Mucosa of descending colon (tissue), 3 donors: ENCODE results near the gene TMEM151A. TPM values are rescaled to one million over a fixed set of nuclear protein-coding genes. Genes with fewer than 3 reads are reported as not detected.

ENCODE experiments used
- ATAC-seq: fragments of 200-7000 bp; cut with Tn5 transposase; one replicate; pipeline ENCODE4 v1.9.1; 2020; ENCODE audit warnings: mild to moderate bottlenecking, moderate library complexity
- DNase-seq, 3 donors: peaks; one replicate each; pipeline ENCODE4 v3.0.0-alpha.2; 2020
- H3K36me3 ChIP-seq: fragments of 200-600 bp; one replicate; pipeline ENCODE4 v1.8.0; 2021; ENCODE audit warnings: low read depth, mild to moderate bottlenecking
- H3K4me1 ChIP-seq: fragments of 200-600 bp; one replicate; pipeline ENCODE4 v1.8.0; 2021; ENCODE audit warnings: low read depth, mild to moderate bottlenecking
- H3K4me3 ChIP-seq: fragments of 200-600 bp; one replicate; pipeline ENCODE4 v1.8.0; 2021; ENCODE audit warnings: mild to moderate bottlenecking
- H3K9me3 ChIP-seq: fragments of 200-600 bp; one replicate; pipeline ENCODE4 v1.8.0; 2021; ENCODE audit warnings: mild to moderate bottlenecking
- CTCF ChIP-seq: fragments of 200-600 bp; IDR thresholded peaks from one replicate; pipeline ENCODE4 v1.8.0; 2022; ENCODE audit warnings: antibody characterized with exemption, mild to moderate bottlenecking
- intact Hi-C, 2 donors: fragments of 100-400 bp; cut with DNase I in 1 of 2; cut with micrococcal nuclease in 1 of 2; formaldehyde crosslinking; loops; one replicate each; pipeline versions ENCODE4 v1.11.0 to v1.11.1; 2022; cut with DNase I, micrococcal nuclease
- total RNA-seq, 3 donors: library from RNA; stranded (reverse); fragmentation: NEBNext Ultra II Directional in 2 of 3; extraction: Animal tissue kit (Norgen Biotek cat#: 25700) in 2 of 3; gene quantifications; one replicate each; pipeline versions ENCODE4 v1.2.1 to v1.2.4, GENCODE V29; 2021 to 2023
- donor health status: DM: no; HTN: no; CAD: no; lungs with moderate emphysema.
- donor health status: DM: no; HTN: no; CAD: no.
- donor health status: DM: no; HTN: yes; CAD: no.

The TMEM151A gene
- total RNA-seq, 3 donors from 2014 or later: 0.17 to 0.38 (median 0.27) TPM

GRCh38 chr11:66335531-66336233 lies 44.0 kb downstream of the TMEM151A start:
- intact Hi-C loops: no loop called here
- Histone ChIP-seq H3K4me3 (peak overlapping the region; percentile 31), H3K36me3 (peaks cover 5% of the 10 kb centered on the region), H3K9me3 (no peaks in the 10 kb centered on the region), H3K4me1 (peaks cover 19% of the 10 kb centered on the region)
- peak in 2 of 3 donors; percentile 61 to 66 for DNase-seq
- ATAC-seq: peak; percentile 67
- no peak for TF ChIP-seq CTCF

GRCh38 chr11:66336234-66337102 lies 44.8 kb downstream of the TMEM151A start, which contains the start of gene RIN1:
Gene RIN1, minus strand, starts transcription at chr11:66336434. Its CDS starts 32 bp downstream, at chr11:66336402.
- ATAC-seq (peak; percentile 92), DNase-seq (peak; percentile 75 to 82 (median 76))
- Histone ChIP-seq H3K4me1 (peaks cover 19% of the 10 kb centered on the region), H3K9me3 (no peaks in the 10 kb centered on the region), H3K4me3 (peak within 1 kb of the TSS; percentile 31), H3K36me3 (peaks cover 5% of the 10 kb centered on the region)
- intact Hi-C loops: no loop called here
- TF ChIP-seq CTCF: no peak

GRCh38 chr11:66337103-66337899 lies 45.6 kb downstream of the TMEM151A start:
- DNase-seq: peak in 2 of 3 donors; percentile 31 to 53
- ATAC-seq: no peak
- H3K36me3 ChIP-seq: peaks cover 5% of the 10 kb centered on the region
- peaks cover 19% of the 10 kb centered on the region for H3K4me1 ChIP-seq
- intact Hi-C loops: no loop called here
- H3K9me3 ChIP-seq: no peaks in the 10 kb centered on the region
- H3K4me3 ChIP-seq: no peak overlapping the region
- TF ChIP-seq CTCF: no peak

GRCh38 chr11:66338276-66339161 lies 46.8 kb downstream of the TMEM151A start:
- TF ChIP-seq CTCF: no peak
- DNase-seq (peak in 2 of 3 donors; percentile 23 to 48), ATAC-seq (no peak)
- H3K4me1 ChIP-seq: peaks cover 21% of the 10 kb centered on the region
- intact Hi-C loops: no loop called here
- H3K36me3 ChIP-seq: peaks cover 5% of the 10 kb centered on the region
- H3K9me3 ChIP-seq: no peaks in the 10 kb centered on the region
- no peak overlapping the region for H3K4me3 ChIP-seq
